ENCODE results near the gene SDCBP2.

Gene SDCBP2

DNA sequence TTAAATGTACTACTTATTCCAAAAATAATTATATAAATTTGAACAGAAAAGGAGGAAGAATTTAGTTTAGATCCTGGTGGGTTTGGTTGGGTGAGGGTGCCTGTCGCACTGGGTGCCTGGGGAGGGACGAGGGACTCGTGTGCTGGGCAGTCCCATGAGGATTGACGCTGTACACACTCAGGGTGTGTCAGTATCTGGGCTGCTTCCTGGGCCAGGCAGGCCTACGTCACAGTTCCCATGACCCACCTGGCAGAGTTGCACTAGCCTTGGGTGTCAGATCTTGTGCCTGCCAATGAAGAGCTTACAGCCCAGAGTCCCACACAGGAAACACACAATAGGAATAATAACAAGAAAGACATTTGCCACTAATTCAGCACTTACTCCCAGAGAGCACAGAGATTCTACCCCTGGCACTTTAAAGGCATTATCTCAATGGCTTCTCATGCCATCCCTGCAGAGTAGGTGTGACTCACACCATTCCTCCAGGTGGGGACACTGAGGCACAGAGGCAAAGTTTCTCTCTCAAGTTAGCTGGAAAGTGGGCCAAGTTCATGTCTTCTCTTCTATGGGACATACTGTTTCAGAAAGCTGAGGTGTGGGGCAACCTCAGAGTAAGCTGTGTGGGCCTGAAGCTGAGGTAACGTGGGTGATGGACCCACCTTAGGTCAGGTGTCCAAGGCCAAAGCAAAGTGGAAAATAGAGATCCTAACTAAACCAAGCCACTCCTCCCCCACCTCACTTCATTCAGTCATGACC, 1.3 kb upstream of the SDCBP2 start:
- TF ChIP-seq ZNF70 (CRISPR knock-in tag; IDR thresholded peaks at IDR 0.05) (no peak), OSR1 (CRISPR knock-in tag; IDR thresholded peaks at IDR 0.05) (no peak), TOX (CRISPR knock-in tag; IDR thresholded peaks at IDR 0.05; ENCODE audit: borderline replicate concordance) (no peak), ZNF8 (CRISPR knock-in tag; IDR thresholded peaks at IDR 0.05) (no peak), ZFP30 (CRISPR knock-in tag; IDR thresholded peaks at IDR 0.05) (no peak), GLIS3 (CRISPR knock-in tag; IDR thresholded peaks at IDR 0.05) (no peak), BACH2 (CRISPR knock-in tag; IDR thresholded peaks at IDR 0.05; ENCODE audit: borderline replicate concordance) (no peak), PPARA (CRISPR knock-in tag; IDR thresholded peaks at IDR 0.05; ENCODE audit: borderline replicate concordance) (no peak), CSDC2 (CRISPR knock-in tag; IDR thresholded peaks at IDR 0.05) (no peak), TCF4 (CRISPR knock-in tag; IDR thresholded peaks at IDR 0.05; ENCODE audit: borderline replicate concordance) (no peak), ESRRG (CRISPR knock-in tag; IDR thresholded peaks at IDR 0.05) (no peak), ZFP3 (CRISPR knock-in tag; IDR thresholded peaks at IDR 0.05) (no peak), ZNF565 (CRISPR knock-in tag; conservative IDR thresholded peaks at IDR 0.05; ENCODE audit: low read depth) (no peak)
- TF ChIP-seq, protein P1, sequence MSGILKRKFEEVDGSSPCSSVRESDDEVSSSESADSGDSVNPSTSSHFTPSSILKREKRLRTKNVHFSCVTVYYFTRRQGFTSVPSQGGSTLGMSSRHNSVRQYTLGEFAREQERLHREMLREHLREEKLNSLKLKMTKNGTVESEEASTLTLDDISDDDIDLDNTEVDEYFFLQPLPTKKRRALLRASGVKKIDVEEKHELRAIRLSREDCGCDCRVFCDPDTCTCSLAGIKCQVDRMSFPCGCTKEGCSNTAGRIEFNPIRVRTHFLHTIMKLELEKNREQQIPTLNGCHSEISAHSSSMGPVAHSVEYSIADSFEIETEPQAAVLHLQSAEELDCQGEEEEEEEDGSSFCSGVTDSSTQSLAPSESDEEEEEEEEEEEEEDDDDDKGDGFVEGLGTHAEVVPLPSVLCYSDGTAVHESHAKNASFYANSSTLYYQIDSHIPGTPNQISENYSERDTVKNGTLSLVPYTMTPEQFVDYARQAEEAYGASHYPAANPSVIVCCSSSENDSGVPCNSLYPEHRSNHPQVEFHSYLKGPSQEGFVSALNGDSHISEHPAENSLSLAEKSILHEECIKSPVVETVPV (CRISPR knock-in tag; IDR thresholded peaks at IDR 0.05) = no peak
- TF ChIP-seq, protein P2, sequence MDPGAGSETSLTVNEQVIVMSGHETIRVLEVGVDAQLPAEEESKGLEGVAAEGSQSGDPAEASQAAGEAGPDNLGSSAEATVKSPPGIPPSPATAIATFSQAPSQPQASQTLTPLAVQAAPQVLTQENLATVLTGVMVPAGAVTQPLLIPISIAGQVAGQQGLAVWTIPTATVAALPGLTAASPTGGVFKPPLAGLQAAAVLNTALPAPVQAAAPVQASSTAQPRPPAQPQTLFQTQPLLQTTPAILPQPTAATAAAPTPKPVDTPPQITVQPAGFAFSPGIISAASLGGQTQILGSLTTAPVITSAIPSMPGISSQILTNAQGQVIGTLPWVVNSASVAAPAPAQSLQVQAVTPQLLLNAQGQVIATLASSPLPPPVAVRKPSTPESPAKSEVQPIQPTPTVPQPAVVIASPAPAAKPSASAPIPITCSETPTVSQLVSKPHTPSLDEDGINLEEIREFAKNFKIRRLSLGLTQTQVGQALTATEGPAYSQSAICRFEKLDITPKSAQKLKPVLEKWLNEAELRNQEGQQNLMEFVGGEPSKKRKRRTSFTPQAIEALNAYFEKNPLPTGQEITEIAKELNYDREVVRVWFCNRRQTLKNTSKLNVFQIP (CRISPR knock-in tag; IDR thresholded peaks at IDR 0.05; ENCODE audit: borderline replicate concordance, low read depth) = no peak
- TF ChIP-seq, protein P3, sequence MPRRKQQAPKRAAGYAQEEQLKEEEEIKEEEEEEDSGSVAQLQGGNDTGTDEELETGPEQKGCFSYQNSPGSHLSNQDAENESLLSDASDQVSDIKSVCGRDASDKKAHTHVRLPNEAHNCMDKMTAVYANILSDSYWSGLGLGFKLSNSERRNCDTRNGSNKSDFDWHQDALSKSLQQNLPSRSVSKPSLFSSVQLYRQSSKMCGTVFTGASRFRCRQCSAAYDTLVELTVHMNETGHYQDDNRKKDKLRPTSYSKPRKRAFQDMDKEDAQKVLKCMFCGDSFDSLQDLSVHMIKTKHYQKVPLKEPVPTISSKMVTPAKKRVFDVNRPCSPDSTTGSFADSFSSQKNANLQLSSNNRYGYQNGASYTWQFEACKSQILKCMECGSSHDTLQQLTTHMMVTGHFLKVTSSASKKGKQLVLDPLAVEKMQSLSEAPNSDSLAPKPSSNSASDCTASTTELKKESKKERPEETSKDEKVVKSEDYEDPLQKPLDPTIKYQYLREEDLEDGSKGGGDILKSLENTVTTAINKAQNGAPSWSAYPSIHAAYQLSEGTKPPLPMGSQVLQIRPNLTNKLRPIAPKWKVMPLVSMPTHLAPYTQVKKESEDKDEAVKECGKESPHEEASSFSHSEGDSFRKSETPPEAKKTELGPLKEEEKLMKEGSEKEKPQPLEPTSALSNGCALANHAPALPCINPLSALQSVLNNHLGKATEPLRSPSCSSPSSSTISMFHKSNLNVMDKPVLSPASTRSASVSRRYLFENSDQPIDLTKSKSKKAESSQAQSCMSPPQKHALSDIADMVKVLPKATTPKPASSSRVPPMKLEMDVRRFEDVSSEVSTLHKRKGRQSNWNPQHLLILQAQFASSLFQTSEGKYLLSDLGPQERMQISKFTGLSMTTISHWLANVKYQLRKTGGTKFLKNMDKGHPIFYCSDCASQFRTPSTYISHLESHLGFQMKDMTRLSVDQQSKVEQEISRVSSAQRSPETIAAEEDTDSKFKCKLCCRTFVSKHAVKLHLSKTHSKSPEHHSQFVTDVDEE (CRISPR knock-in tag; IDR thresholded peaks at IDR 0.05) = no peak
- ATAC-seq = no peak

DNA sequence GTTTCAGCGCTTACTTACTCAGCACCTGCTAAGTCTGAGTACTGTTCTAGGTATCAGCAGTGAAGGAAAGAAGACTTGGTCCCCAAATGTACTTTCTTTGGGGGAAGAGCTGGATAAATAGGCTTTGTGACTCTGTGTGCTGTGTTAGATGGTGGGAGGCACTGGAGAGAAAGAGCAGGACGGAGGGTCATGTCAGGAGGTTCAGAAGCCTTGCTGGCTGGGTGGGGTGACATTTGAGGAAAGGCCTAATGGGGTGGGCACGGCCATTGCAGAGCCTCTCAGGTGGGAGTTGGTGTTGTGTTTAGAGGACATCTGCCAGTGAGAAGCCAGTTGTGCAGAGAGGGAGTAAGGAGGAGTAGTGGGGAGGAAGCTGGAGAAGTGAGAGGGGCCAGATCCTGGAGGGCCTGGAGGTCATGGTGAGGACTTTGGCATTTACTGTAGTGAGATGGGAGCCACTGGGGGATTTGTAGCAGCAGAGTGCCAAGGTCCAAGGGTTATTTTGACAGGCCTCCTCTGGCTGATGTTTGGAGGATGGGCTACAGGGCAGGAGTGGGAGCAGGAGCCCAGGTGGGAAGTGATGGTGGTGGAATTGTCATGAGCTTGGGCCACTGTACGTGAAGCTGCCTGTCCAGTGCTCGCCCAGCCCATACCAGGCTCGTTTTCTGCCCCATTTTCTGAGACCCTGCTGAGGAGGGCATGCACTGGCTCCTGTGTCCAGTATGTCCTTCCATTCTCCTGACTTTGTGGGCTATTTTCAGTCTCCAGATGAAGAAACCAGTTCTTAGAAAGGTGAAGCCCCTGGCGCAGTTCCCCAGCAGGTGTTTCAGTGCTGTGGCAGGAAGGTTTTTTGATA, 886 bp downstream of the SDCBP2 start:
- no peak for ATAC-seq
- TF ChIP-seq ESRRG (CRISPR knock-in tag; IDR thresholded peaks at IDR 0.05) = no peak
- no peak for TF ChIP-seq ZC3H10 (CRISPR knock-in tag; IDR thresholded peaks at IDR 0.05)

DNA sequence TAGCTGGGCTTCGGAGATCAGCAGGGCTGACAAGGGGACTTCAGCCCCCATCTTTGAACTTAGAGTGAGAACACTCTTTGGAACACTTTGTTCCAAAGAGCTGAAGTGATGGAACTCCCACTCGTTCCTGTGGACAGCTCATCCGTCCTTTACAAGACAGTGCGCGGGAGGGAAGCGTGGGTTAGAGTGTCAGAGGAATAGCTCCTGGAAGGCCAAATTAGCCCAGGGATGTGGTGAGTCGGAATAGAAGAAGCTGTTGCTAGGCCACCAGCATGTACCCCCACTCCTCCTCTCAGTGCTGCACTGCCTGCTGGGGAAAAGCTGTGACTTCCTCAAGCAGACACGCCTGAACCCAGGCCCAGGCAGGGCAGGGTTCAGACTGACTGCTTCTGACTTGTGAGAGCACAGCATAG, 1.7 kb downstream of the SDCBP2 start:
- no peak for ATAC-seq
- TF ChIP-seq, protein P1 (CRISPR knock-in tag; IDR thresholded peaks at IDR 0.05) = no peak
- TF ChIP-seq CSDC2 (CRISPR knock-in tag; IDR thresholded peaks at IDR 0.05) = no peak
- TF ChIP-seq OSR1 (CRISPR knock-in tag; IDR thresholded peaks at IDR 0.05) = no peak
- TF ChIP-seq ZNF8 (CRISPR knock-in tag; IDR thresholded peaks at IDR 0.05) = no peak

DNA sequence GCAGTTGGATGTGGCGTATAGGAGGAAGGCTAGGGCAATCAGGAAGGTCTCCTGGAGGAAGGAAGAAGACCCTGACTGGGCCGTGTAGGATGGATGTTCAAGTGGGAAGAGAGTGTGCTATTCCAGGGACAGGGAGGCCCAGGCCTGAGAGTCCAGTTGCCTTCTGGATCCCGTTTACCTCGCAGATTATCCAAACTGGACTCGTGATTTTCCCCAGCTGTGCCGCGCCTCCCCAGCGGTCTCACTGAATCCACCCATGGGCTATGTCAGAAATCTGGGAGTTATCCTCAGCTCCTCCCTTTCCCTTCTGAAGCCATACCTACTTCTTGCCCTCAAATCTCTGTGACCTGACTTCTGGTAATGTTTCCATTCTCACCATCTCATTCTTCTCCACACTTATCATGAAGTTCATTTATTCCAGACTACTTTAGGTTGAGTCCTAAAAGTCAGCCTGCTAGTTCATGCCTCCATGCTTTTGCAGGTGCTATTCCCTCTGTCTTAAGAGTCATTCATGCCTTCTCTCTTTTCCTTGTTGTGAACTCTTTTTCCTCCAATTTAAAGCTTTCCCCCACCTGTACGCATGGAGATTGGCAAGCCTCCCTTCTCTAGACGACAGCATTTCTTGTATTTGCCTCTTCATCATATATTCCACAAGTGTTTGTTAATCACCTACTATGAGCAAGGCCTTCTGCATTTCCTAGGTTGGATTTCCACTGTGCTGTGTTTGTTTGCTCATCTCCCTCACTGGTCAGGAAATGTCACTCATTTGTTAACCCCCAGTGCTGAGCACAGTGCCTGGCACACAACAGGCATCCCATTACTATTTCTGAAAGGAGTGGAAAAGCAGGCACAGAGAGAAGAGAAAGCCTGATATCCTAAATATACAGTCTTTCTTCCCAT, 2.7 kb downstream of the SDCBP2 start:
- no peak for TF ChIP-seq SNAI2 (CRISPR knock-in tag; IDR thresholded peaks at IDR 0.05)
- TF ChIP-seq, protein P1 (CRISPR knock-in tag; IDR thresholded peaks at IDR 0.05) = no peak
- TF ChIP-seq, protein P4, sequence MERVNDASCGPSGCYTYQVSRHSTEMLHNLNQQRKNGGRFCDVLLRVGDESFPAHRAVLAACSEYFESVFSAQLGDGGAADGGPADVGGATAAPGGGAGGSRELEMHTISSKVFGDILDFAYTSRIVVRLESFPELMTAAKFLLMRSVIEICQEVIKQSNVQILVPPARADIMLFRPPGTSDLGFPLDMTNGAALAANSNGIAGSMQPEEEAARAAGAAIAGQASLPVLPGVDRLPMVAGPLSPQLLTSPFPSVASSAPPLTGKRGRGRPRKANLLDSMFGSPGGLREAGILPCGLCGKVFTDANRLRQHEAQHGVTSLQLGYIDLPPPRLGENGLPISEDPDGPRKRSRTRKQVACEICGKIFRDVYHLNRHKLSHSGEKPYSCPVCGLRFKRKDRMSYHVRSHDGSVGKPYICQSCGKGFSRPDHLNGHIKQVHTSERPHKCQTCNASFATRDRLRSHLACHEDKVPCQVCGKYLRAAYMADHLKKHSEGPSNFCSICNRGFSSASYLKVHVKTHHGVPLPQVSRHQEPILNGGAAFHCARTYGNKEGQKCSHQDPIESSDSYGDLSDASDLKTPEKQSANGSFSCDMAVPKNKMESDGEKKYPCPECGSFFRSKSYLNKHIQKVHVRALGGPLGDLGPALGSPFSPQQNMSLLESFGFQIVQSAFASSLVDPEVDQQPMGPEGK (CRISPR knock-in tag; IDR thresholded peaks at IDR 0.05; ENCODE audit: borderline replicate concordance) = no peak
- TF ChIP-seq ARNTL (CRISPR knock-in tag; IDR thresholded peaks at IDR 0.05; ENCODE audit: borderline replicate concordance, low read depth) = no peak
- no peak for ATAC-seq
